Keratinocyte (primary cell): ENCODE measurements around the gene DCLK1. TPM values are rescaled to one million over a fixed set of nuclear protein-coding genes. Genes with fewer than 3 reads are reported as not detected.

Experiments
- DNase-seq: peaks from one replicate; pipeline ENCODE4 v3.0.0-alpha.2; 2011; ENCODE audit warnings: low read depth, missing footprints, low spot score
- FAIRE-seq: peaks from 2 replicates; lab custom pipeline; 2011; peaks lifted over from hg19 to GRCh38; lab: Jason Lieb, UNC
- H2AFZ ChIP-seq: 2 replicates; pipeline ENCODE4 v1.6.0; 2012; ENCODE audit warnings: low read length, control low read depth, inconsistent platforms; ENCODE audit not compliant: control insufficient read depth
- H3K27ac ChIP-seq: 2 replicates; pipeline ENCODE4 v1.5.1; 2011; ENCODE audit warnings: low read length; ENCODE audit not compliant: control insufficient read depth, insufficient read depth
- H3K27me3 ChIP-seq: 3 replicates; pipeline ENCODE4 v1.6.0; 2011; ENCODE audit warnings: low read length; ENCODE audit not compliant: control insufficient read depth, insufficient read depth; ENCODE audit errors: extremely low read depth
- H3K36me3 ChIP-seq, 2 experiments: 2 replicates in 1 of 2; 3 replicates in 1 of 2; pipeline ENCODE4 v1.5.1; 2011; ENCODE audit warnings: low read length in 2 of 2, mild to moderate bottlenecking in 1 of 2; ENCODE audit not compliant: control insufficient read depth in 2 of 2, insufficient read depth in 2 of 2; ENCODE audit errors: extremely low read depth in 1 of 2
- H3K4me1 ChIP-seq: 3 replicates; pipeline ENCODE4 v1.5.1; 2011; ENCODE audit warnings: low read length; ENCODE audit not compliant: control insufficient read depth, insufficient read depth; ENCODE audit errors: extremely low read depth
- H3K4me2 ChIP-seq: 3 replicates; pipeline ENCODE4 v1.6.0; 2011; ENCODE audit warnings: low read depth, low read length; ENCODE audit not compliant: control insufficient read depth, insufficient read depth; ENCODE audit errors: extremely low read depth
- H3K4me3 ChIP-seq, 3 experiments: fragments of 200-600 bp in 1 of 3; sonication (generic) in 1 of 3; 2 replicates in 2 of 3; 3 replicates in 1 of 3; pipeline ENCODE4 v1.5.1; 2011 to 2016; ENCODE audit warnings: low read length in 3 of 3, mild to moderate bottlenecking in 3 of 3, control low read depth in 2 of 3, inconsistent platforms in 1 of 3, low read depth in 1 of 3, mixed read lengths in 1 of 3, mixed run types in 1 of 3, moderate library complexity in 1 of 3; ENCODE audit not compliant: control insufficient read depth in 2 of 3, insufficient read depth in 2 of 3; ENCODE audit errors: extremely low read depth in 1 of 3
- H3K79me2 ChIP-seq: 2 replicates; pipeline ENCODE4 v1.6.0; 2012; ENCODE audit warnings: low read length; ENCODE audit not compliant: control insufficient read depth, insufficient read depth
- H3K9ac ChIP-seq: 3 replicates; pipeline ENCODE4 v1.6.0; 2011; ENCODE audit warnings: low read length; ENCODE audit not compliant: control insufficient read depth, insufficient read depth; ENCODE audit errors: extremely low read depth
- H3K9me1 ChIP-seq: 3 replicates; pipeline ENCODE4 v1.6.0; 2011; ENCODE audit warnings: low read length; ENCODE audit not compliant: control insufficient read depth, insufficient read depth; ENCODE audit errors: extremely low read depth
- H3K9me3 ChIP-seq: 2 replicates; pipeline ENCODE4 v1.5.1; 2012; ENCODE audit warnings: low read depth, low read length; ENCODE audit not compliant: control insufficient read depth
- H4K20me1 ChIP-seq: 3 replicates; pipeline ENCODE4 v1.6.0; 2011; ENCODE audit warnings: low read length; ENCODE audit not compliant: control insufficient read depth, insufficient read depth; ENCODE audit errors: extremely low read depth
- EZH2 ChIP-seq: IDR thresholded peaks from one replicate; pipeline ENCODE4 v1.6.1; 2012; ENCODE audit warnings: inconsistent platforms, mild to moderate bottlenecking, low read length, moderate library complexity
- dilution Hi-C: fragments of 300-500 bp; cut with MboI; formaldehyde crosslinking; loops from one replicate; pipeline ENCODE4 v1.7.0; 2020; ENCODE audit warnings: low sequenced_read_pairs; ENCODE audit not compliant: extremely low pct_ligation_motif_present
- polyA plus RNA-seq, 5 experiments: library from polyadenylated mRNA; depleted of rRNA in 3 of 5; stranded (reverse) in 3 of 5; stranded (forward) in 1 of 5; unstranded in 1 of 5; fragments of >200 nt; gene quantifications; 1 replicate in 1 of 5; 2 replicates in 3 of 5; 3 replicates in 1 of 5; pipeline versions ENCODE4 v1.2.1 to v1.2.3, GENCODE V29; 2011 to 2012; ENCODE audit warnings: missing spikeins in 2 of 5, low read depth in 1 of 5, low replicate concordance in 1 of 5
- TF ChIP-seq, protein P1 (sequence below), 3 experiments: IDR thresholded peaks in 1 of 3; conservative IDR thresholded peaks in 1 of 3; optimal IDR thresholded peaks in 1 of 3; 2 replicates in 2 of 3; 3 replicates in 1 of 3; pipeline versions ENCODE3 to v1.5.1; 2011; ENCODE audit warnings: low read length in 3 of 3, mild to moderate bottlenecking in 3 of 3, moderate library complexity in 2 of 3, control low read depth in 1 of 3, inconsistent platforms in 1 of 3; ENCODE audit not compliant: insufficient read depth in 2 of 3; ENCODE audit errors: extremely low read depth in 1 of 3

Gene DCLK1
- polyA plus RNA-seq, 1 donor (not counting 4 experiments of a cell fraction or from before 2014, with no cell fraction given), result 0.04 TPM

DNA sequence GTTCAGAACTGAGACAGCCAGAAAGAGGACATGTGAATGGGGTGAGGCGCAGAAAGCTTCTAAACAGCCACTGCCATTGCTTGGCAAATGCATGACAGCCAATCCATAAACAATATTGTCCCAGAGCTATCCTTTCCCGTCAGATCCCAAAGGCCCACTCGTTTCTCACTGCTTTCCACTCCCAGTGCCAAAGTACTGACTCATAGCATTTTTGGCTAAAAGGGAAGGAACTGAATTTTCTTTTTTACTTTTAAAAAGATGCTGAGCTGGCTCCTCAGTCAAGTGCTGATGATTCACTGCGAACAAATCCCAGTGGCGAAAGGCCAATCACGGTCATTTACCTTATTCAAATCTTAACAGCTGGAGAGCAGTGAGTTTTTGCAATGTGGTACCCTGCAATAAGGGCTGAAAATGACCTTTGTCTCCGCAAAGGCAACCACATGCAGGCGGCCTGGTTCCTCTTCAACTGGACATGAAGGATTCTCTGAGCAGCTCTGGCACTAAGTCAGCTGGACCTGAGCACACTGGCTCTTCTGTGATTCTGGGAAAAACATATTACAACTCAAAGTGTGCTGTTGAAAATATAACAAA, 151.7 kb downstream of the DCLK1 start:
- Histone ChIP-seq H3K79me2 (no peaks in the 10 kb centered on the region), H3K9me3 (no peaks in the 10 kb centered on the region), H4K20me1 (no peaks in the 10 kb centered on the region), H3K4me1 (peaks cover 12% of the 10 kb centered on the region), H3K27ac (no peak overlapping the region), H3K27me3 (no peaks in the 10 kb centered on the region), H3K4me3 (no peak overlapping the region), H3K36me3 (no peaks in the 10 kb centered on the region), H3K9me1 (no peaks in the 10 kb centered on the region), H3K4me2 (peak overlapping the region; percentile 16), H3K9ac (no peak overlapping the region), H2AFZ (peak overlapping the region; percentile 33)
- FAIRE-seq (peak; percentile 72), DNase-seq (no peak)
- dilution Hi-C loops, result loop anchor here (25.0 kb wide), 1 partner anchor 308 kb away; the partner anchor contains the start of gene CCDC169
- no peak for TF ChIP-seq EZH2
- TF ChIP-seq, protein P1, sequence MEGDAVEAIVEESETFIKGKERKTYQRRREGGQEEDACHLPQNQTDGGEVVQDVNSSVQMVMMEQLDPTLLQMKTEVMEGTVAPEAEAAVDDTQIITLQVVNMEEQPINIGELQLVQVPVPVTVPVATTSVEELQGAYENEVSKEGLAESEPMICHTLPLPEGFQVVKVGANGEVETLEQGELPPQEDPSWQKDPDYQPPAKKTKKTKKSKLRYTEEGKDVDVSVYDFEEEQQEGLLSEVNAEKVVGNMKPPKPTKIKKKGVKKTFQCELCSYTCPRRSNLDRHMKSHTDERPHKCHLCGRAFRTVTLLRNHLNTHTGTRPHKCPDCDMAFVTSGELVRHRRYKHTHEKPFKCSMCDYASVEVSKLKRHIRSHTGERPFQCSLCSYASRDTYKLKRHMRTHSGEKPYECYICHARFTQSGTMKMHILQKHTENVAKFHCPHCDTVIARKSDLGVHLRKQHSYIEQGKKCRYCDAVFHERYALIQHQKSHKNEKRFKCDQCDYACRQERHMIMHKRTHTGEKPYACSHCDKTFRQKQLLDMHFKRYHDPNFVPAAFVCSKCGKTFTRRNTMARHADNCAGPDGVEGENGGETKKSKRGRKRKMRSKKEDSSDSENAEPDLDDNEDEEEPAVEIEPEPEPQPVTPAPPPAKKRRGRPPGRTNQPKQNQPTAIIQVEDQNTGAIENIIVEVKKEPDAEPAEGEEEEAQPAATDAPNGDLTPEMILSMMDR (optimal IDR thresholded peaks at IDR 0.05 in 1 of 3, IDR thresholded peaks at IDR 0.05 in 1 of 3, conservative IDR thresholded peaks at IDR 0.05 in 1 of 3; ENCODE audit: extremely low read depth in 1 of 3, insufficient read depth in 2 of 3, low read length in 3 of 3), result no peak

DNA sequence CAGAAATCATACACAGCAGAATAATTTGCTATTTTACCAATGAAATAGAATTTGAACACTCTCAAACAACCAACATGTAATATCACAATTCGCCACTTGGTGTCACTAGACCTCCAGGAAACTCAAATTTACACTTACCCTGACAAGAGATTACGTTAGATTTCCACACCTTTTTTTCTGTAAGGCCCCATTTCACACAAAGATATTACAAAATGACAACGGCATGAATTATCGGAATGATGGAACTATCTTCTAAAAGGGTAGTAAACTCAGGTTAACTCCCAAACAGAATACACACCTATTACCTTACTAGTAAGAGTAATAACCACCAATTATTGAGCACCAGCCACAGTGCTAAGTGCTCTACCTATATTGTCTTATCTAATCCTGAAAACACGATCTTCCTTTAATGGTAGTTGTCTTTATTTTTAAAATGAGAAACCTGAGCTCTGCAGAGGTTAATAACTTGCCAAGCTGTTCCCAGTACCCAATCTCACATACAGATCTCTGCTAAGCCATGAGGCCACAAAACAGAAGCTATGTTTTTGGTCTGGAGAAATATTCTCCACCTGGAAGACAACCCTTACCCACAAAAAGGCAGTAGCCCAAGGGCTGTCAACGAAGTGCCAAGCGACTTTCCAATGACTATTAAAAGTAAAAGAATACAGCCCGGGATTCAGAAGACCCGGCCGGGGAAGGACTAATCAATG, 152.4 kb downstream of the DCLK1 start:
- Histone ChIP-seq H3K9me3 (no peaks in the 10 kb centered on the region), H3K9ac (no peak overlapping the region), H3K4me3 (no peak overlapping the region), H2AFZ (peak overlapping the region; percentile 33), H3K27me3 (no peaks in the 10 kb centered on the region), H3K79me2 (no peaks in the 10 kb centered on the region), H3K4me1 (peaks cover 12% of the 10 kb centered on the region), H4K20me1 (no peaks in the 10 kb centered on the region), H3K27ac (no peak overlapping the region), H3K36me3 (no peaks in the 10 kb centered on the region), H3K4me2 (no peak overlapping the region), H3K9me1 (no peaks in the 10 kb centered on the region)
- dilution Hi-C loops, result loop anchor here (25.0 kb wide), 1 partner anchor 309 kb away; the partner anchor contains the start of gene CCDC169
- no peak for DNase-seq
- TF ChIP-seq EZH2, result no peak
- TF ChIP-seq, protein P1 (optimal IDR thresholded peaks at IDR 0.05 in 1 of 3, IDR thresholded peaks at IDR 0.05 in 1 of 3, conservative IDR thresholded peaks at IDR 0.05 in 1 of 3; ENCODE audit: extremely low read depth in 1 of 3, insufficient read depth in 2 of 3, low read length in 3 of 3), result peak in 2 of 3 experiments; percentile 46 to 69
- FAIRE-seq, result no peak
